Measurements from ENCODE around the gene LRP3.
"Not testable (repeated sequence)": the region's sequence is repeated elsewhere in the genome, so short reads cannot be mapped to it uniquely, and the experiment has no call there.

Gene LRP3

GRCh38 chr19:33217881-33218280 is 23.8 kb downstream of the LRP3 start:
- no peak for DNase-seq (ENCODE audit: low read depth)

DNA sequence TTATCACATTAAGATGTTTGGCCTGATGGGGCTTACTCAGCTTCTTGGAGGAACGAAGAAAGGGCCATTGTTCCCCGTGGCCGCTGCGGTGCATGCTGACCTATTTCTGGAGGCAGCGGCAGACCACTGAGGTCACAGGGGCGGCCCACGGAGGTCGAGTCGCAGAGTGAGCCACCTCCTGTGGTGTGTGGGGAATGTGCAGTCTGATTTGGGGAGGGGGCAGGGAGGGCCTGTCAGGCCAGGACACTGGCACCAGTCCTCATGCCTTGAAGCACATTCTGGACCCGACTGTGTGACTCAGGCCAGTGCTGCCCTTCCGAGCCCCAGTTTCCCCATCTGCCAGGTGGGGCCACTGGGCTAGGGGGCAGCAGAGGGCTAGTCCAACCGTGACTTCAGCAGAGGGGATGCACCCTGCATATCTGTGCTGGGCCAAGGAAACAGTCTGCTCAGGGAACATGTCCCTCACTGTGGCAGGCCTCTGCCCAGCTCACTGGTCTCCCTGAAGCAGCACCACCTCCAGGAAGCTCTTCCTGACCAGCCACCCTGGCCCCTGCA is 25.2 kb downstream of the LRP3 start:
- no peak for DNase-seq (ENCODE audit: low read depth)

DNA sequence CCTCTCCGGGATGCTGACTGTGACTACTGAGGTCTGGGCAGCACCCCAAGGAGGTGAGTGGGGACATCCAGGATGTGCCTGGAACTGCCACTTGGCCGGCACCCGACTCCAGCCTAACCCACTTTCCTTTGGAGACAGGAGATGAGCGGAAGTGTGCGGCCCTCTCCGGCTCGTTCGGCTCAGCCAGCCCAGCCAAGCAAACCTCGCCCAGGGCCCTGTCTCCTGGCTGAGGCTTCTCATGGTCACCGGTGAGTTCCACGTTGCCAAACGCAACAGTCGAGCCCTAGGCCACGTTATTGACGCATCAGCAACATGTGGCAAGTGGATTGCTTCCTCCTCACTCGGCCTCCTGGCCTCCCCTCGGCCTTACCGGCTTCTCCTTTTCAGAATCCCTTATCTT is 26.0 kb downstream of the LRP3 start:
- no peak for DNase-seq (ENCODE audit: low read depth)

GRCh38 chr19:33220735-33221134 is 26.6 kb downstream of the LRP3 start:
- no peak for DNase-seq (ENCODE audit: low read depth)

DNA sequence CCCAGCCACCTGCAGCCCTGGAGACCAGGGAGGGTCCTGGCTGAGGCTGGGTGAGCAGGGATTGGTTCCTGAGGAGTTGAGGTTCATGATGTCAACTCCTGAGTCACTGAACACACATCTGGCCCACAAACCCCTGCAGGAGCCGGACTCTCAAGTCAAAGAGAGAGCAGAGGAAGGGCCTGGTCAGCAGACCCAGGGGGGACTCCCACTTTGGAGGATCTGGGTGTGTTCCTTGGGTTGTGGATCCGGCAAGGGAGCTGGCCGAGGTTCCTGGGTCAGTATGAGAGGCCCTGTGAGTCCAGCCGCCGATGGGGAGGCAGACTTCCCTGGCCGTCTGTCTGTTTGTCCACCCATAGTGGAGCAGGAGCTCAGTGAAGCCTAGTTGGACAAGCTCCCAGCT is 27.5 kb downstream of the LRP3 start:
- DNase-seq (ENCODE audit: low read depth), result no peak

- not testable (repeated sequence) for DNase-seq (ENCODE audit: low read depth)
Observed at GRCh38 chr19:33222255-33222654, 28.1 kb downstream of the LRP3 start.

GRCh38 chr19:33224694-33225457 is 30.7 kb downstream of the LRP3 start:
- no peak for DNase-seq (ENCODE audit: low read depth)

DNA sequence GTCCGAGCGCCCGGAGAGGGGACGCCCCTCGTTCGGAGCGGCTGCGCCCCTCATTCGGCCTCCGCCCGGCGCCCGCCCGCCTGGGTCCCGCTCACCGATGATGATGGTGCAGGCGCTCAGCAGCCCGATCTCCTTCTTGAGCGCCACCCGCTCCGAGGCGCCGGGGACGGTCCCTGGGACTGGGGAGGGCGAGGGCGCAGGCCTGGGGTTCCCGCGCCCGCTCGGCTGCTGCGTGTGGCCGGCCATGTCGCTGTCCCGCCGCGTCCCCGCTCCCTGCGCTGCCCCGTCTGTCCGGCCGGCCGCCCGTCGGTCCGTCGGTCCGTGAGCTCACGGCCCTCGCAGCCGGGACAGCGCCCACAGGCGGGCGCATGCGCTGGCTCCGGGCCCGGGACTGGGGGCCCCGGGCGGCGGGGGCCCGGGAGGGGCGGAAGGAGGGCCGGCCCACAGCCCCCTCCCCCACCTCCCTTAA is 31.4 kb downstream of the LRP3 start, which contains the start of gene SLC7A10:
Gene SLC7A10 (minus strand): TSS at position 393 of the 469 bp plus-strand sequence. CDS start 147 bp downstream, at position 246.
- DNase-seq (ENCODE audit: low read depth), result no peak

- DNase-seq (ENCODE audit: low read depth), result no peak
Observed at GRCh38 chr19:33226550-33227241, 32.6 kb downstream of the LRP3 start.

DNA sequence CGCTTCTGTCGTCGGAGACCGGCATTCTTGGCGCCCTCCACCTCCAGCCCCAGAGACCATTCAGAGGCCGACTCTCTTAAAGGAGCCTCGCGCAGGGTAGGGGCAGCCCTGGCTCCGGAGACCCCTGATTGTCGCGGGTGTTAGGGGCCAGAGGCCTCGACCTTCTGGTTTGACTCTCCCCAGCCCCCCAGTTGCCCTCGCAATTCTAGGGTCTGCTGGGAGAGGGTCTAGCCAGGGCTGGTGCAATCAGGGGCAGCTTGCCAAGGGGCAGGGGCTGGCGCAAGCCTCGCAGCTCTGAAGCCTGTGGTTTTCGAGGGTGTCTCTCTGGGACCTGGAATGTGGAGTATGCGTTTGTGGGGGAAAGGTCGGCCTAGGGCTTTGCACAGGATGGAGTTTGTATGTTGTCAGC is 33.1 kb downstream of the LRP3 start:
- no peak for DNase-seq (ENCODE audit: low read depth)

DNA sequence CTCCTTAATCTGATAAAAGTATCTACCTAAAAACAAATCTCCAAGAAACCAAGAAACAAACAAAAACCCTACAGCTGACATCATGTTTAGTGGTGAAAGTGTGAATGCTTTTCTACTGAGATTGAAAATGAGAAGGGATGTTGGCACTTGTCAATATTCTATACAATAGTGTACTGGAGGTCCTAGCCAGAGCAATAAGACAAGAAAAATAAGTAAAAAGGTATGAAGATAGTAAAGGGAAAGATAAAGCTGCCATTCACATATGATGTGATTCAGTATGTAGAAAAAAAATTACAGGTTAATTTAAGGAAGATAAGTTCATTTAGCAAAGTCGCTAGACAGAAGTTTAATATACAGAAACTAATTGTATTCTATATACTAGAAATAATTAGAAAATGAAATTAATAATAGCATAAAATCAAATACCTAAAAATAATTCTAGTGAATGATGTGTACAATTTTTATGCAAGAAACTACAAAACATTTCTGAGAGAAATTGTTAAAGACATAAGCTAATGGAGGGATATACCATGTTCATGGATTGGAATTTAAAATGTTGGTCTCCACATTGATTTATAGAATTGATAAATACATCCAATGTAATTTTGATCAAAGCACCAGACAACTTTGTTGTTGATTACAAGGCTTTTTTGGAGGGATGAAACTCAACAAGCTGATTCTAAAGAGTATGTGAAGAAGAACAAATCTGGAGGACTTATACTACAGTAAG is 33.9 kb downstream of the LRP3 start:
- no peak for DNase-seq (ENCODE audit: low read depth)

- no peak for DNase-seq (ENCODE audit: low read depth)
Observed at GRCh38 chr19:33229962-33230361, 35.8 kb downstream of the LRP3 start.

DNA sequence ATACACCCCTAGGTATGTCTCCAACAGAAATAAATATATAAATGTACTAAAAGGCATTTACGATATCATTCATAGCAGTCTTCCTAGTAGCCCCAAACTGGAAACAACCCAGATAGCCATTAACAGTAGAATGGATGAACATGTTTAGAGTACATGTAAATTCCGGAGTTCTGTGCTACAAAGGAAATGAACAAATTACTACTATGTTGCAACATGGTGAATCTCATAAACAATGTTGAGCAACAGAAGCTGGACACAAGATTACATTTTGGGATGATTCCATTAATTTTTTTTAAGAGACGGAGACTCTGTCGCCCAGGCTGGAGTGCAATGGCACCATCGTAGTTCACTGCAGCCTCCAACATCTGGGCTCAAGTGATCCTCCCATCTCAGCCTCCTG is 37.4 kb downstream of the LRP3 start:
- DNase-seq (ENCODE audit: low read depth), result no peak

DNA sequence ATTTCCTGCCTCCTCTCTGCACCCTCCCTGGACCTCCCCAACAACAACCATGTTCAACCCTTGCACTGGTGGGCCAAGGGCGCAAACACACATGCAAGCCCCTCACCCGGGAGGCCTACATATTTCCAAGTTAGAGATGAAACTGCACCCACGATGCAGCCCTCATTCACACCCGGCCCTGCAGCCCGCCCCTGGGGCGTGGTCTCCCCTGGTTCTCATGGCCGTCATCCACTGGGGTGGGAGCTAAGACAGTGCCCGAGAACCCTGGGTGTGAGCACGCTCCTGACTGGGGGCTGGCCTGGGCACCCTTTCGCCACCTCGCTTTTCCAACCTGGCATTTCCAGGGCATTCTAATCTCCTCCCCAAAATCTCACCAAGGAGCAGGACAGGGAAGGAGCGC is 38.5 kb downstream of the LRP3 start:
- no peak for DNase-seq (ENCODE audit: low read depth)

- no peak for DNase-seq (ENCODE audit: low read depth)
Observed at GRCh38 chr19:33233056-33233873, 39.1 kb downstream of the LRP3 start.

- no peak for DNase-seq (ENCODE audit: low read depth)
Observed at GRCh38 chr19:33234092-33234491, 40.0 kb downstream of the LRP3 start.

- no peak for DNase-seq (ENCODE audit: low read depth)
Observed at GRCh38 chr19:33234736-33235135, 40.6 kb downstream of the LRP3 start.

DNA sequence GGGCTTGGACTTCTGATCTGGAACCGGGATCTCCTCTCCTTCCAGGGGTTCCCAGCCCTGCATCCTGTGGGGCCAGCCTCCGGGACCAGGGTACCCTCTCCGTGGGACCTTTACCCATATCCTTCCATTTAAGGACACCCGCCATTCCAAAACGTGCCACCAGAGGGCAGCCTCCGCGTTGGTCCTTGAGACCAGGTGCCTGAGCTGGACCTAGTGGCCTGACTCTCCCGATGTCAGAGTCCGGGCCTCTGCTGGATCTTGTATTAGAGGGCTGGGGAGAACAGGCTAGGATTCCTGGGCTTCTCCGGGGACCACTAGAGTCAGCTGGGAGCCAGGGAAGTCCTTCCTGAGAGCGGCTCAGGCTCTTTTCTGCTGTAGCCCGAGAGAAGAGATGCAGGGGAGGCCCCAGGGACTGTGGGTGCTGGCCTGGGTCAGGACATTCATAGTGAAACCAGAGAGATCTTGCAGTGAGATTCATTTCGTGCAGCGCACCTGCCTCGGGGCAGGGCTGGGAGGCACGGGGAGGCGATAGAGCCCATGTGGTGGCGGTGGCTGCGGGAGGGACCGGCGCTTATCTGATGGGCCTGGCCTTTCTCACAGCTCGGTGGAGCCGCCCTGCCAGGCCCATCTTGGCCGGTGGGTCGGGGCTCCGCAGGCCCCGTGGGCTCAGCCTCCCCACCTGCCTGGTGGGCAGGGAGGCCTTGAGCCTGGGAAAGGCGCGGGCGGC is 41.3 kb downstream of the LRP3 start:
- DNase-seq (ENCODE audit: low read depth), result peak; percentile 67

DNA sequence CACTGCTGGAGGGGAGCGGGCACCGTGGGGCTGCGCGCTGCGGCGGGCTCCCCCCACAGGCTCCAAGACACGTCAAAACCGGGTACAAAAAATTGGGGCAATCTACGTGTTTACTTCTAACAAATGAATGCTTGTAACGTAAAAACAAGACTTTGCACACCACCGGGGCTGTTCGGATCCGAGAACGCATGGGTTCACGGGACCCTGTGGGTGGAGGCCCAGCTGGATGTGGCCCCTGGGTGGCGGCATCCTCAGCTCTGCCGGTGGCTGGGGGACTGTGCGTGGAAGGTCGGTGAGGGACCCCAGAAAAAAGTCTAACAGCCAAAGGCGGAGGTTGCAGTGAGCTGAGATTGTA is 41.8 kb downstream of the LRP3 start:
- no peak for DNase-seq (ENCODE audit: low read depth)

DNA sequence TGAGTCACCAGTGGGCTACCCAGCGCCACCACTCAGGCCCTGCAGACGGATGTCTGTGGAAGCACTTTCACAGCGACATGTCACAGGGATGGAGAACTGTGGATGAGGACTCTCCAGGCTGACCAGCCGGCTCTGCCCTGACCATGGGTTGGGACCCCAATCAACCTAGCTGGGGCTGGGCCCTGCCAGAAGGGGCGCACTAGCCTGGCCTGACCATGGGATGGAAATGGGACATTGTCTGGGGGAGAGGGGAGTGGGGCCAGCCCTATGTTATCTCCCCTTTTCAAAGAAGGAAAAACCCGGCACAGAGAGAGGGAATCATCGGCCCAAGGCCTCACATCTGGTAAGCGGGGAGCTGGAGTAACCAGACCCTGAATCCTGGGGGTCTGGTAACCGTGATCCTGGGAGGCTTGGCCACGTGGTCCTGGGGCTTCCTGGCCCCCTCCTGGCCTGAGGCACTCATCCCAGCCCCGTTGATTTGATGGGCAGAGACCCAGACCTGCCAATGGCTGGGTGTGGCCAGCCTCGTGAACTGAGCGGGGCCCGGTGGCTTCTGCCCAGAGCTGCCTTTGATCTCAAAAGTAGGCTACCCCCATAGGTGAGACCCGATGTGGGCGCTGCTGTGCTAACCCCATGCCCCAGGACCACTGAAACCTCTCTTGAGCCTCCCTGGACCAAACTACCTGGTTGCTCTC is 42.7 kb downstream of the LRP3 start:
- no peak for DNase-seq (ENCODE audit: low read depth)

All from activated T-helper 9 cell treated with anti-CD3 and anti-CD28 coated beads, Interleukin-2, amount 50 U/mL, for 16 hours (primary cell).